ENCODE measurements around the gene OR4S1.
"Not testable (repeated sequence)": the region's sequence is repeated elsewhere in the genome, so short reads cannot be mapped to it uniquely, and the experiment has no call there.

Gene OR4S1

GRCh38 chr11:48305923-48306322 is at the start of gene OR4S1:
Gene OR4S1, plus strand, starts transcription at chr11:48306223. Its CDS starts 0 bp downstream, at chr11:48306223.
- DNase-seq (ENCODE audit: low spot score): no peak

- DNase-seq (ENCODE audit: low spot score): no peak
Observed at GRCh38 chr11:48261600-48261999, 44.4 kb upstream of the OR4S1 start.

- DNase-seq (ENCODE audit: low spot score): no peak
Observed at GRCh38 chr11:48263423-48263911, 42.6 kb upstream of the OR4S1 start, which contains the start of gene OR4X1. Gene OR4X1, plus strand, starts transcription at chr11:48263861. Its CDS starts 0 bp downstream, at chr11:48263861.

- no peak for DNase-seq (ENCODE audit: low spot score)
Observed at GRCh38 chr11:48270621-48271020, 35.4 kb upstream of the OR4S1 start.

GRCh38 chr11:48272606-48273005 is 33.4 kb upstream of the OR4S1 start:
- no peak for DNase-seq (ENCODE audit: low spot score)

GRCh38 chr11:48307760-48308386 is 1.9 kb downstream of the OR4S1 start:
- peak; percentile 63 for DNase-seq (ENCODE audit: low spot score)

- DNase-seq (ENCODE audit: low spot score): not testable (repeated sequence)
Observed at GRCh38 chr11:48313590-48313989, 7.6 kb downstream of the OR4S1 start.

- DNase-seq (ENCODE audit: low spot score): not testable (repeated sequence)
Observed at GRCh38 chr11:48319813-48320212, 13.8 kb downstream of the OR4S1 start.

GRCh38 chr11:48324620-48325019 is 18.6 kb downstream of the OR4S1 start, which contains the start of gene OR4C3:
Gene OR4C3, plus strand, starts transcription at chr11:48324920. Its CDS starts 102 bp downstream, at chr11:48325022.
- DNase-seq (ENCODE audit: low spot score): not testable (repeated sequence)

GRCh38 chr11:48341466-48341865 is 35.4 kb downstream of the OR4S1 start:
- DNase-seq (ENCODE audit: low spot score): peak; percentile 21

GRCh38 chr11:48342505-48342904 is 36.5 kb downstream of the OR4S1 start:
- not testable (repeated sequence) for DNase-seq (ENCODE audit: low spot score)

GRCh38 chr11:48346286-48346685 is 40.3 kb downstream of the OR4S1 start:
- DNase-seq (ENCODE audit: low spot score): not testable (repeated sequence)

- DNase-seq (ENCODE audit: low spot score): no peak
Observed at GRCh38 chr11:48354013-48354412, 48.0 kb downstream of the OR4S1 start.

GRCh38 chr11:48354677-48355076 is 48.7 kb downstream of the OR4S1 start:
- no peak for DNase-seq (ENCODE audit: low spot score)

Measured in RKO (cell line).